GM12872 (cell line): Measurements from ENCODE around the gene BPIFB2.

Experiments used
- CTCF ChIP-seq: IDR thresholded peaks from 3 replicates; pipeline ENCODE4 v1.5.1; 2011; ENCODE audit warnings: low read depth, mild to moderate bottlenecking, low read length, moderate library complexity; ENCODE audit not compliant: insufficient read depth

The BPIFB2 gene

DNA sequence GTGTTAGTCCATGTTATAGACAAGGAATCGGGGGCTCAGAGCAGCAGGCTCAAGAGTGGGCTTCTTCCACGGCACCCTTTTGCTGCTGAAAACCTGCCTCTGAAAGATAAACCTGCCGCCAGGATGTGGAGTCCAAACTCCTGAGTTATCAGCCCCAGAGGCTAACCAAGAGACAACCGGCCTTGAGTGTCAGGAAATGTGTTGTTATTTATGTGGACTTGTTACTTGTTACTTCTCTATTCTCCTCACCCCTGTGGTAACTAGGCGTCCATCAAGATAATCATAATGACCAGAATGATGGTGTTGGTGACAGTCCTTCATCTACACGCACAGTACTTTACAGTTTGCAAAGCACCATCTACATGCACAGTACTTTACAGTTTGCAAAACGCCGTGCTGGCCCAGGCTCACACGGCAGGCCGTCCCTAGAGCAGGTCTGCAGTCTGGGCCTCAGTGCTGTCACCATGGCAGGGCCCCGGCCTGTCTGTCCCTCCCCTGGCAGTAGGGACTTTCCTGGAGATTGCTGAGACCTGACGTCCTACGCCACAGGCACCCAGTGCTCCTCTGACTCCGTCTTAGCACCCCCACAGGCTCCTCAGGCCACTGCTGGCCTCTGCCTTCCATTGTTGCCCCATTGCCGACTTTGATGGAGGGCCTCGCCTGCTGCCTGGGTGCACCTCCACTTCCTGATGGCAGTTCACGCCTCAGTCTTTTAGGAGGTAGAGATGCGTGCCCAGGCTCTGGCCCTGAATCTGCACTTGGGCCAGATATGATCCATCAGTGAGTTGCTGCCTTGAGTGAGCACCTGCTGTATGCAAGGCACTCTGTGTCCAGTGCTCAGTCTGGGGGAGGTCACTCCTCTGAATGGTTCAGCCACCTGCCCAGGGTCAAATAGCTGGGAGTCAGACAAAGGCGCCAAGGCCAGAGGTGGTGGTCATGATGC, 62.9 kb downstream of the BPIFB2 start:
- no peak for TF ChIP-seq CTCF

GRCh38 chr20:33071198-33071597, 63.7 kb downstream of the BPIFB2 start:
- no peak for TF ChIP-seq CTCF

GRCh38 chr20:33072362-33072761, 64.9 kb downstream of the BPIFB2 start:
- TF ChIP-seq CTCF = no peak

DNA sequence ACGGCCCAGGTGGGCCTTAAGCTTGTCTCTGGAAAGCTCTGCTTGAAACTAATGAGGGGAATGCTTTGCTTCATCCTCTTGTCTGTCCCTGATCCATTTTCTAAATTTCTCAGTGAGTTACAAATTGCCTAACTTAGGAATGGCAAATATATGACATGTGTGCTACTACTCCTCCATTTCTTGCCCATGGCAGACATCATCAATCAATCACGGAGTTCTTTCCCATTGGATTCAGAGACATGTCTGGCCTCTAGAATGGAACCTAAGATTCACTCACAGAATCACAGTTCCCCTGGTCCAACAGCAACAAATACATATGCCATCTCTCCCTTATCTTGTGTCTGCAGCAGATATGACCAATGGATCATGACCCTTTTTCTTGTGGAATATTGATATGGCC, 65.3 kb downstream of the BPIFB2 start:
- TF ChIP-seq CTCF = no peak
